Transverse colon (tissue), 4 donors: Measurements from ENCODE around the gene DISC1. TPM values are rescaled to one million over a fixed set of nuclear protein-coding genes. Genes with fewer than 3 reads are reported as not detected.
A peak's percentile ranks its signal among the peaks of the same experiment; 100 is the strongest.

Source experiments
- DNase-seq: peaks from one replicate; pipeline ENCODE4 v3.0.0-alpha.2; 2019
- H3K27ac ChIP-seq, 4 donors: fragments of 200-600 bp; sonication (generic); 2 replicates each; pipeline ENCODE4 v1.5.1; 2016 to 2018; ENCODE audit warnings: inconsistent platforms in 4 of 4
- H3K27me3 ChIP-seq: fragments of 200-600 bp; sonication (generic); 2 replicates; pipeline ENCODE4 v1.5.1; 2017; ENCODE audit warnings: inconsistent platforms
- H3K36me3 ChIP-seq, 4 donors: fragments of 200-600 bp; sonication (generic); 2 replicates each; pipeline ENCODE4 v1.5.1; 2017 to 2019; ENCODE audit warnings: inconsistent platforms in 4 of 4
- H3K4me1 ChIP-seq, 4 donors: fragments of 200-600 bp; sonication (generic); 2 replicates each; pipeline ENCODE4 v1.5.1; 2017 to 2020; ENCODE audit warnings: inconsistent platforms in 4 of 4
- H3K4me3 ChIP-seq, 4 donors: fragments of 200-600 bp; sonication (generic); 1 replicate in 1 of 4; 2 replicates in 3 of 4; pipeline versions ENCODE4 v1.5.1 to v1.6.1; 2017 to 2019; ENCODE audit warnings: inconsistent platforms in 4 of 4
- H3K9me3 ChIP-seq, 2 donors: fragments of 200-600 bp; sonication (generic); 2 replicates each; pipeline ENCODE4 v1.5.1; 2017 to 2019; ENCODE audit warnings: inconsistent platforms in 2 of 2
- EP300 ChIP-seq: sonication (generic); formaldehyde crosslinking; IDR thresholded peaks from one replicate; pipeline ENCODE4 v1.6.1; 2017; ENCODE audit warnings: antibody characterized with exemption, low read depth
- POLR2A ChIP-seq: fragments of 450-650 bp; IDR thresholded peaks from one replicate; pipeline ENCODE4 v1.6.1; 2016; ENCODE audit warnings: antibody characterized with exemption, mild to moderate bottlenecking, moderate library complexity
- POLR2AphosphoS5 ChIP-seq, 3 donors: sonication (generic); formaldehyde crosslinking; IDR thresholded peaks; one replicate each; pipeline ENCODE4 v1.6.1; 2016; ENCODE audit warnings: antibody characterized with exemption in 3 of 3
- WGBS, 2 donors: methylation state at CpG; one replicate each; pipeline ENCODE4 v1.1.5; 2018; ENCODE audit warnings: low coverage in 1 of 2; 5-methylcytosine and 5-hydroxymethylcytosine counted together
- in situ Hi-C, 4 donors: fragments of 200-750 bp; cut with MboI; loops; one replicate each; pipeline versions ENCODE4 v1.15.0 to v1.15.1; 2017; ENCODE audit warnings: low sequenced_read_pairs in 3 of 4, low pct_ligation_motif_present in 1 of 4, low pct_unique_long_range_greater_than_20kb in 1 of 4
- intact Hi-C: fragments of 100-400 bp; cut with DNase I; formaldehyde crosslinking; loops from one replicate; pipeline ENCODE4 v1.15.1; 2023; ENCODE audit warnings: low total_unique reads
- total RNA-seq, 4 donors: library from RNA; depleted of rRNA; stranded (reverse); fragments of >200 nt; gene quantifications; one replicate each; pipeline ENCODE4 v1.1.0, GENCODE V29; 2016
- TF ChIP-seq, protein P1 (sequence below), 5 experiments: fragments of 200-600 bp in 3 of 5; fragments of 450-650 bp in 2 of 5; sonication (generic) in 3 of 5; IDR thresholded peaks; 1 replicate in 2 of 5; 2 replicates in 3 of 5; pipeline ENCODE4 v1.5.1; 2016 to 2017; ENCODE audit warnings: antibody characterized with exemption in 5 of 5, inconsistent platforms in 3 of 5, mild to moderate bottlenecking in 2 of 5, moderate library complexity in 1 of 5

The DISC1 gene
- total RNA-seq, 4 donors from 2014 or later = 7.8 to 20.3 (median 11.5) TPM

- intact Hi-C loops = no loop called here
- WGBS, 2 donors = 52 to 68% methylated on average over 9 to 10 of the region's 10 CpGs
- in situ Hi-C loops = no loop called here
- TF ChIP-seq, protein P1, sequence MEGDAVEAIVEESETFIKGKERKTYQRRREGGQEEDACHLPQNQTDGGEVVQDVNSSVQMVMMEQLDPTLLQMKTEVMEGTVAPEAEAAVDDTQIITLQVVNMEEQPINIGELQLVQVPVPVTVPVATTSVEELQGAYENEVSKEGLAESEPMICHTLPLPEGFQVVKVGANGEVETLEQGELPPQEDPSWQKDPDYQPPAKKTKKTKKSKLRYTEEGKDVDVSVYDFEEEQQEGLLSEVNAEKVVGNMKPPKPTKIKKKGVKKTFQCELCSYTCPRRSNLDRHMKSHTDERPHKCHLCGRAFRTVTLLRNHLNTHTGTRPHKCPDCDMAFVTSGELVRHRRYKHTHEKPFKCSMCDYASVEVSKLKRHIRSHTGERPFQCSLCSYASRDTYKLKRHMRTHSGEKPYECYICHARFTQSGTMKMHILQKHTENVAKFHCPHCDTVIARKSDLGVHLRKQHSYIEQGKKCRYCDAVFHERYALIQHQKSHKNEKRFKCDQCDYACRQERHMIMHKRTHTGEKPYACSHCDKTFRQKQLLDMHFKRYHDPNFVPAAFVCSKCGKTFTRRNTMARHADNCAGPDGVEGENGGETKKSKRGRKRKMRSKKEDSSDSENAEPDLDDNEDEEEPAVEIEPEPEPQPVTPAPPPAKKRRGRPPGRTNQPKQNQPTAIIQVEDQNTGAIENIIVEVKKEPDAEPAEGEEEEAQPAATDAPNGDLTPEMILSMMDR (IDR thresholded peaks at IDR 0.05) = no peak
- TF ChIP-seq POLR2A (no peak), POLR2AphosphoS5 (IDR thresholded peaks at IDR 0.05) (no peak), EP300 (no peak)
- H3K27me3 ChIP-seq = no peaks in the 10 kb centered on the region
- no peaks in the 10 kb centered on the region for H3K36me3 ChIP-seq
- DNase-seq = peak; percentile 59
- no peak overlapping the region for H3K4me3 ChIP-seq
- H3K9me3 ChIP-seq = peaks cover 0 to 3% of the 10 kb centered on the region in 2 donors
- H3K27ac ChIP-seq = peak overlapping the region; percentile 38 to 67 (median 56)
- H3K4me1 ChIP-seq = no peaks in the 10 kb centered on the region
These were observed 14.0 kb upstream of the DISC1 start for GRCh38 chr1:231612393-231613089.

DNA sequence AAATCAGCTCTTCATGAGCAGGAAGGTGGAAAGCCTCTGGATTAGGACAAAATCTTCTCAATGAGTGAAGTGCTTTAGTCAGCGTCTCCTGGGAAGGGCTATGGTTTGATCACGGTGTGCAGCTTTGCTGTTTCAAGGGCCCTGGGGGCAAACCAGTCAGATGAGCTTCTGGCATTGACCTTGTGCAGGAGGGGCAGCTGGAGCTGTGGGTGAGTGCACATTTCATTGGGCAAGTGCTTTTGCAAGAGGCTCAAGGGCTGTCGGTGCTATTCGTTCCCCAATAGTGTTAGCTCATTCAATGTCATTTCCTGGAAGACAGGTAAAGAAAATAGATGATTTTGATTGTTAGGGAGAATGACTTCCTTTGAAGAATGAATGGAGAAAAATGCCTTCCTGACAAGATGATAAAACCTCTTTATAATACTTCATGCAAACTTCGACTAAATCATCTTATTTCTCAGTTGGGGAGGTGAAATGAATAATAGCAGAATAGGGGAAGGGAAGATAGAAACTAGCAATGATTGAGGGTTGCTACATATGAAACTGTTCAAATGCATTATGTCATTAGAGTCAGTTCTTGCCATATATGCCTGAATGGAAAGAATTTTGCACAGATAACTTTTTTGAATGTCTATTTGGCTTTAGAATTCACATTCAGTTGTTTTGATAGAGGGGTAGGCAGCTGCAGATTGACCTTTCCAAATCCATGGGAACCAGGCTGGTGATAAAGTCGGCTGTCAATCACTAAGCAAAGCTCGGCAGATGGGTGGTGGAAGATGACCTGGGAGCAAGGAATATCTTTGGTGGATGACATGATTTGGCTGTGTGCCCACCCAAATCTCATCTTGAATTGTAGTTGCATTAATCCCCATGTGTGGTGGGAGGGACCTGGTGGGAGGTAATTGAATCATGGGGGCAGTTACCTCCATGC lies 12.9 kb upstream of the DISC1 start:
- in situ Hi-C loops (no loop called here), intact Hi-C loops (no loop called here)
- Histone ChIP-seq H3K36me3 (no peaks in the 10 kb centered on the region), H3K9me3 (peaks cover 0 to under 1% of the 10 kb centered on the region in 2 donors), H3K4me3 (no peak overlapping the region), H3K27ac (peak overlapping the region in 3 of 4 donors; percentile 9 to 67 (median 24)), H3K4me1 (no peaks in the 10 kb centered on the region), H3K27me3 (no peaks in the 10 kb centered on the region)
- 63 to 73% methylated on average over 2 to 7 of the region's 7 CpGs for whole genome bisulfite sequencing, 2 donors
- DNase-seq = no peak
- no peak for TF ChIP-seq EP300
- TF ChIP-seq, protein P1 (IDR thresholded peaks at IDR 0.05) = no peak
- TF ChIP-seq POLR2A = no peak
- TF ChIP-seq POLR2AphosphoS5 (IDR thresholded peaks at IDR 0.05) = no peak

DNA sequence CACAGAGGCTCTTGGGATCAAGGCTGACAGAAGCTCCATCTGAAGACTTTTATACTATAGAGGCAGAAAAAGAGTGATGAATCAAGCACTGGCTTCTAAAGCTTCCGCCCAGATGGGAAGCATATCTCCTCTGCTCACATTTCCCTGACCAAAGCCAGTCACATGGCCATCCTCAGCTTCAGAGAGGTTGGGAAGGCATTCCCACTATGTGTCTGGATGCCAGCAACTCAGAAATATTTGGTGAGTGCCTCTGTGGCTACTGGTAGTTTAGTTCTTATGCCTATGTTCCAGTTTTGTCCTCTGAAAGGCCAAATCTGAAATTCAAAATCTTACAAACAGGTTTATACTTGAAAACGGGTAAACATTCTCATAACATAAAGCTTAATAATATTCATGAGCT lies 9.9 kb upstream of the DISC1 start:
- H3K36me3 ChIP-seq = no peaks in the 10 kb centered on the region
- H3K4me3 ChIP-seq = no peak overlapping the region
- TF ChIP-seq POLR2AphosphoS5 (IDR thresholded peaks at IDR 0.05) (no peak), EP300 (no peak), POLR2A (no peak)
- TF ChIP-seq, protein P1 (IDR thresholded peaks at IDR 0.05) = no peak
- H3K27me3 ChIP-seq = no peaks in the 10 kb centered on the region
- intact Hi-C loops (no loop called here), in situ Hi-C loops (no loop called here)
- no peak for DNase-seq
- H3K27ac ChIP-seq = no peak overlapping the region
- WGBS, 2 donors = 83 to 87% methylated on average over 1 to 2 of the region's 2 CpGs
- H3K9me3 ChIP-seq = no peaks in the 10 kb centered on the region
- H3K4me1 ChIP-seq = no peaks in the 10 kb centered on the region

DNA sequence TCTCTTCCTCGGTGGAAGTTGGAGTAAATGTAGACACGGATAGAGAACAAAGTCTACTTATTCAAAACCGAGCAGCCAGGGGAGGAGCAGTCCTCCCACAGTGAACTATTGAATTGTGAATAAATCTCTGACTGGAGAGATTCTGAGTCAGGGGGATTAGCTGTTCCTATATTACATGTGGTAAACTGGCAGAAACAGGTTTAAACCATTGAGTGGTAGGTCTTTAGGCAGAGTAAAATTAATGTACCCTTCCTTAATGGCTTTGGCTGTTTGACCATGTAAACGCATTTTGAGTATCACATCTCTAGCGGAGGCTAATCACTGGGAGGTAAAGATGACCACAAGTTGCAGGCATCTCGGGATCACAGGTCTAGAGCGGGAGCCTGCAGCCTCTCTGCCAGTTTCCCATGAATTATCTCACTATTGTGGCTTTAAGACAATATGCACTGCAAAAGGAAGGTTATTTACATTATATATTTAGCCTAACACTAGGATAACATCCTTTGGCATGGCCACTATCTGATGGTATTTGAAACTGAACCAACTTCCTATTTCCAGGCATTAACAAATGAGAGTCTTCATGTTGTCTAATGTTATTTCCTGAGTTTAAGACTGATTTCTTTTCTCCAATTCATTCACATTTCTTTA lies 7.9 kb upstream of the DISC1 start:
- H3K27ac ChIP-seq = no peak overlapping the region
- 50 to 76% methylated on average over 3 to 7 of the region's 7 CpGs for WGBS, 2 donors
- no peak overlapping the region for H3K4me3 ChIP-seq
- H3K9me3 ChIP-seq = no peaks in the 10 kb centered on the region
- no peaks in the 10 kb centered on the region for H3K4me1 ChIP-seq
- in situ Hi-C loops (no loop called here), intact Hi-C loops (no loop called here)
- DNase-seq = no peak
- H3K36me3 ChIP-seq = no peaks in the 10 kb centered on the region
- H3K27me3 ChIP-seq = no peaks in the 10 kb centered on the region
- TF ChIP-seq, protein P1 (IDR thresholded peaks at IDR 0.05) = no peak
- no peak for TF ChIP-seq EP300
